ENCODE measurements around the gene CCSER1. TPM values are rescaled to one million over a fixed set of nuclear protein-coding genes. Genes with fewer than 3 reads are reported as not detected.

CCSER1 gene
- total and polyA plus RNA-seq, 4 donors: 0.18 to 2.3 (median 1.2) TPM

GRCh38 chr4:90274175-90274574, 147.0 kb downstream of the CCSER1 start:
- 35% methylated on average over 1 of the region's 1 CpG for WGBS
- DNase-seq (ENCODE audit: low spot score): no peak
- no peak overlapping the region for H3K4me3 ChIP-seq (ENCODE audit: low read depth in 1 of 3, low read length in 3 of 3)
- no peaks in the 10 kb centered on the region for H3K36me3 ChIP-seq (ENCODE audit: control insufficient read depth in 4 of 4, insufficient read depth in 3 of 4, low read depth in 1 of 4, low read length in 3 of 4)
- no peak overlapping the region for H3K27ac ChIP-seq (ENCODE audit: low read depth in 1 of 2, low read length in 2 of 2)
- no peaks in the 10 kb centered on the region for H3K4me1 ChIP-seq (ENCODE audit: control insufficient read depth in 4 of 4, insufficient read depth in 4 of 4, low read length in 3 of 4)
- no peak for TF ChIP-seq YY1 (IDR thresholded peaks at IDR 0.05)
- no peak for TF ChIP-seq EGR1 (IDR thresholded peaks at IDR 0.05; ENCODE audit: low read depth in 2 of 2)
- TF ChIP-seq RAD21 (IDR thresholded peaks at IDR 0.05): no peak
- TF ChIP-seq FOXA1 (IDR thresholded peaks at IDR 0.05): no peak
- TF ChIP-seq REST (IDR thresholded peaks at IDR 0.05): no peak
- no peak for TF ChIP-seq RXRA (IDR thresholded peaks at IDR 0.05)
- TF ChIP-seq ZBTB33 (IDR thresholded peaks at IDR 0.05): no peak
- no peak for TF ChIP-seq GABPA (IDR thresholded peaks at IDR 0.05 in 1 of 2, conservative IDR thresholded peaks at IDR 0.05 in 1 of 2)
- TF ChIP-seq NR2F2 (IDR thresholded peaks at IDR 0.05): no peak
- no peak for TF ChIP-seq ATF3 (IDR thresholded peaks at IDR 0.05)
- TF ChIP-seq FOXA2 (IDR thresholded peaks at IDR 0.05): no peak
- no peak for TF ChIP-seq MAX (IDR thresholded peaks at IDR 0.05)
- TF ChIP-seq TAF1 (conservative IDR thresholded peaks at IDR 0.05): no peak
- TF ChIP-seq JUND (IDR thresholded peaks at IDR 0.05): no peak
- no peak for TF ChIP-seq HNF4G (IDR thresholded peaks at IDR 0.05)
- TF ChIP-seq SP1 (IDR thresholded peaks at IDR 0.05): no peak
- no peak for TF ChIP-seq HNF4A (conservative IDR thresholded peaks at IDR 0.05)
- no peaks in the 10 kb centered on the region for H3K9me3 ChIP-seq (ENCODE audit: control insufficient read depth in 4 of 4, low read length in 3 of 4)
- H3K9ac ChIP-seq (ENCODE audit: low read depth in 1 of 2, low read length in 2 of 2): no peak overlapping the region
- H3K27me3 ChIP-seq (ENCODE audit: control insufficient read depth in 4 of 4, insufficient read depth in 4 of 4, low read length in 3 of 4): no peaks in the 10 kb centered on the region

- H3K36me3 ChIP-seq (ENCODE audit: control insufficient read depth in 4 of 4, insufficient read depth in 3 of 4, low read depth in 1 of 4, low read length in 3 of 4): no peaks in the 10 kb centered on the region
- H3K4me1 ChIP-seq (ENCODE audit: control insufficient read depth in 4 of 4, insufficient read depth in 4 of 4, low read length in 3 of 4): no peaks in the 10 kb centered on the region
- no peaks in the 10 kb centered on the region for H3K9me3 ChIP-seq (ENCODE audit: control insufficient read depth in 4 of 4, low read length in 3 of 4)
- TF ChIP-seq JUND (IDR thresholded peaks at IDR 0.05): no peak
- H3K27ac ChIP-seq (ENCODE audit: low read depth in 1 of 2, low read length in 2 of 2): no peak overlapping the region
- no peaks in the 10 kb centered on the region for H3K27me3 ChIP-seq (ENCODE audit: control insufficient read depth in 4 of 4, insufficient read depth in 4 of 4, low read length in 3 of 4)
- 62% methylated on average over 3 of the region's 3 CpGs for WGBS
- H3K9ac ChIP-seq (ENCODE audit: low read depth in 1 of 2, low read length in 2 of 2): no peak overlapping the region
- H3K4me3 ChIP-seq (ENCODE audit: low read depth in 1 of 3, low read length in 3 of 3): no peak overlapping the region
- DNase-seq (ENCODE audit: low spot score): no peak
Measured at GRCh38 chr4:90280954-90281353, 153.8 kb downstream of the CCSER1 start.

All from liver (tissue), 9 donors.